IMR-90 (cell line): ENCODE measurements around the gene IFIT5.

Experiments used
- CEBPB ChIP-seq: IDR thresholded peaks from 2 replicates; pipeline ENCODE4 v1.6.1; 2012; ENCODE audit warnings: low read depth, low read length, improper control_type of control experiment
- CTCF ChIP-seq: conservative IDR thresholded peaks from 2 replicates; pipeline ENCODE4 v1.5.1; 2012; ENCODE audit warnings: mild to moderate bottlenecking, low read depth, low read length, improper control_type of control experiment
- MAFK ChIP-seq: IDR thresholded peaks from 2 replicates; pipeline ENCODE4 v1.6.1; 2012; ENCODE audit warnings: low read depth, low read length, improper control_type of control experiment
- MAZ ChIP-seq: IDR thresholded peaks from 2 replicates; pipeline ENCODE4 v1.6.1; 2012; ENCODE audit warnings: low read depth, mild to moderate bottlenecking, low read length, improper control_type of control experiment, moderate library complexity, borderline replicate concordance
- NFE2L2 ChIP-seq: fragments of 150-350 bp; IDR thresholded peaks from 2 replicates; pipeline ENCODE4 v1.6.1; 2016; ENCODE audit warnings: low read depth, mild to moderate bottlenecking, low read length

- TF ChIP-seq CTCF = no peak
- TF ChIP-seq CEBPB = peak; percentile 17; the same call in 1 of the 2 replicates
- TF ChIP-seq NFE2L2 = no peak
- TF ChIP-seq MAFK = no peak
- no peak for TF ChIP-seq MAZ
Observed at GRCh38 chr10:89458784-89459183, 44.4 kb downstream of the IFIT5 start.
